GM12878 (cell line): ENCODE results near the gene RHBDD1. TPM values are rescaled to one million over a fixed set of nuclear protein-coding genes. Genes with fewer than 3 reads are reported as not detected.

Experiments used
- PAX5 ChIP-seq: IDR thresholded peaks from 2 replicates; pipeline ENCODE4 v1.6.1; 2011; ENCODE audit warnings: low read depth, low read length, borderline replicate concordance
- RAD21 ChIP-seq: IDR thresholded peaks from 2 replicates; pipeline ENCODE4 v1.6.1; 2011; ENCODE audit warnings: mild to moderate bottlenecking, low read depth, low read length, moderate library complexity; ENCODE audit not compliant: insufficient read depth
- RAD51 ChIP-seq: fragments of 450-650 bp; IDR thresholded peaks from 2 replicates; pipeline ENCODE4 v1.6.1; 2016; ENCODE audit warnings: moderate library complexity, mild to moderate bottlenecking, inconsistent platforms
- polyA plus RNA-seq, 11 experiments: library from polyadenylated mRNA; depleted of rRNA in 4 of 11; unstranded in 6 of 11; stranded (reverse) in 5 of 11; fragments of >200 nt; fragmentation: Nextera tagmentation in 4 of 11; fragmentation: Illumina TruSeq in 1 of 11; extraction: Ambion mirVana in 4 of 11; extraction: Trizol in 1 of 11; gene quantifications; 1 replicate in 1 of 11; 2 replicates in 10 of 11; pipeline versions ENCODE4 v1.2.1 to v1.2.3, GENCODE V29; 2011 to 2016; ENCODE audit warnings: inconsistent platforms in 2 of 11, missing spikeins in 2 of 11, low read depth in 1 of 11
- small RNA-seq: library from RNA; depleted of rRNA; stranded (forward); fragments of <200 nt; gene quantifications from one replicate; pipeline ENCODE3, GENCODE V24; 2014
- total RNA-seq, 4 experiments: library from RNA; depleted of rRNA in 3 of 4; stranded (reverse); fragments of >200 nt in 3 of 4; fragmentation: Illumina TruSeq in 1 of 4; extraction: Trizol in 1 of 4; gene quantifications; 2 replicates each; pipeline versions ENCODE4 v1.2.1 to v1.2.3, GENCODE V29; 2013 to 2021
- TF ChIP-seq, protein P1 (sequence below): IDR thresholded peaks from 2 replicates; pipeline ENCODE4 v1.6.1; 2011; ENCODE audit warnings: borderline replicate concordance, low read depth, mild to moderate bottlenecking, moderate library complexity, low read length; ENCODE audit not compliant: insufficient read depth, poor library complexity, severe bottlenecking

RHBDD1 gene
- total and polyA plus RNA-seq, 10 of the 15 experiments (the other 5 are each of a cell fraction or from before 2014, with no cell fraction given): 7.1 to 36.4 (median 14.7) TPM

DNA sequence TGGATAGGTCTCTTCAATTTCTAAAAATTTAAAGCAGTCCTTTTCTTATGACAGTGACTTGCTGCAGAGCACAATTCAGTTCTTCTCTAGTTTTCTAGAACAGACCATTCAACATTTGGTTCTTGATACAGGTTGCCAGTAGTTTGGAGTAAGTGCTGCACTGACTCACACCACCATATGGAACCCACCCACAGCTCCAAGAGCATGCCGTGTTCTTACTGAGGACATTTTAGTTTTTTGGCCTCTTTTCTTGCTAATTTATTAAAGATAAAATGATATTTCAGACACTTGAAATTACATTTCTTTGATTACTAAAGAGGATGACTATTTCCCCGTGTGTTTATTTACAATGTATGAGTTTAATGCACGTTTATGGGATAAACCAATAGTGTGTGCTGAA is 208.1 kb downstream of the RHBDD1 start (continued):
- TF ChIP-seq, protein P1, sequence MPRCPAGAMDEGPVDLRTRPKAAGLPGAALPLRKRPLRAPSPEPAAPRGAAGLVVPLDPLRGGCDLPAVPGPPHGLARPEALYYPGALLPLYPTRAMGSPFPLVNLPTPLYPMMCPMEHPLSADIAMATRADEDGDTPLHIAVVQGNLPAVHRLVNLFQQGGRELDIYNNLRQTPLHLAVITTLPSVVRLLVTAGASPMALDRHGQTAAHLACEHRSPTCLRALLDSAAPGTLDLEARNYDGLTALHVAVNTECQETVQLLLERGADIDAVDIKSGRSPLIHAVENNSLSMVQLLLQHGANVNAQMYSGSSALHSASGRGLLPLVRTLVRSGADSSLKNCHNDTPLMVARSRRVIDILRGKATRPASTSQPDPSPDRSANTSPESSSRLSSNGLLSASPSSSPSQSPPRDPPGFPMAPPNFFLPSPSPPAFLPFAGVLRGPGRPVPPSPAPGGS: no peak
- TF ChIP-seq RAD21 (no peak), PAX5 (no peak), RAD51 (no peak)

Small RNA genes lying within 50 kb of the gene (small RNA-seq; reads per million reads assigned to genes)
- not detected for gene RF00554

Other genes starting within 250 kb of the RHBDD1 start
- 0.54 and 0.73 TPM in 2 replicates for gene IRS1, start 36.2 kb upstream of the RHBDD1 start, total RNA-seq (2014; rRNA removed)
- gene IRS1, start 36.2 kb upstream of the RHBDD1 start, total RNA-seq (2014; rRNA removed; fragmentation: Illumina TruSeq; extraction: Trizol): 0.40 and 0.46 TPM in 2 replicates
- gene IRS1, start 36.2 kb upstream of the RHBDD1 start, total RNA-seq (2021): 1.7 TPM in 2 replicates
- 0.07 and 0.08 TPM in 2 replicates for gene IRS1, start 36.2 kb upstream of the RHBDD1 start, polyA plus RNA-seq (2011; rRNA removed)
- 0.11 and 0.28 TPM in 2 replicates for gene IRS1, start 36.2 kb upstream of the RHBDD1 start, polyA plus RNA-seq (2014; fragmentation: Illumina TruSeq; extraction: Trizol)
- under 1 TPM; 0.03 to 0.13 TPM for gene IRS1, start 36.2 kb upstream of the RHBDD1 start, polyA plus RNA-seq (2014; fragmentation: Nextera tagmentation; extraction: Ambion mirVana)
- 0.48 and 0.87 TPM in 2 replicates for gene IRS1, start 36.2 kb upstream of the RHBDD1 start, polyA plus RNA-seq (2014; rRNA removed)
- gene IRS1, start 36.2 kb upstream of the RHBDD1 start, polyA plus RNA-seq (2016; fragmentation: Nextera tagmentation; extraction: Ambion mirVana): under 1 TPM; 0.25 to 0.43 TPM